HuH-7.5 (cell line): ENCODE measurements around the gene FAM72D.
"Not testable (repeated sequence)": the region's sequence is repeated elsewhere in the genome, so short reads cannot be mapped to it uniquely, and the experiment has no call there.

Experiments used
- DNase-seq: peaks from one replicate; pipeline ENCODE4 v3.0.0; 2011; ENCODE audit warnings: low spot score

FAM72D gene

GRCh38 chr1:145146308-145146707 lies 50.5 kb downstream of the FAM72D start:
- DNase-seq = not testable (repeated sequence)

- DNase-seq = not testable (repeated sequence)
Observed at GRCh38 chr1:145147172-145147571, 51.4 kb downstream of the FAM72D start.

DNA sequence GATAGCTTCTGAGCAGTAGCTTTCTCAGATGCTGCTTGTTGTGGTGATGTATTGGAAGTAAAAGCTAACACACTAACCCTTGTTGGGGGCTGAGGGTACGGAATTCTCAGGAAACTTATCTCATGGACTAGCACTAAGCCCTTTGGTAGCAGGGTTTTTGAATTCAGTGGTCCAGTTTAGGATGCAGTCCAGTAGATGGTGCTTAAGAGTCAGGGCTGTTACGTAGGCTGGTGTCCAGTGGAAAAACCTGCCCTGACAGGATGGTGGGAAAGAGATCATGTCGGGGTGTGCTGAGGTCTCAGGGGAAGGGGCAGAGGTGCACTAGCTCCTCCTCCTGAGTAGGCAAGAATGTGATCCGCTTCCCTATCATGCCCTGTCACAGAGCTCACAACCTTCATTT lies 59.6 kb downstream of the FAM72D start:
- DNase-seq = not testable (repeated sequence)

DNA sequence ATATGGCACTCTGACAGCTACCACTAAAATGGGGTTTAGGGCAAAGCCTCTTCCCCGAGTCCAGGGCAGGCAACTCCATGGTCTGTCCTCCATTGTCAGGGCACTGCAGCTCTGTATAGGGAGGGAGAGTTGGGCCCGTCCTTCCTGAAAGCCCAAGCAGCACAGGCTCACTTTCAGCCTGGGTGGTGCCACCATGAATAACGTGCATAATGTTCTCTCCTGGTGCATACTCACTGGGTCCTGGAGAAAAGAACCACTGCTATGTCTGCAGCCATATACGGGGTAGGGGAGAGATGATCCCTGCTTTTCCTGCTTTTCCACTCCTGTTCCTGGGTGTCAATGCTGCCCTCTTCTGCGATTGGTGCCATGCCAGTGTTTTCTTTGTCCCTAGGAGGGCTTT lies 60.1 kb downstream of the FAM72D start:
- DNase-seq = not testable (repeated sequence)

DNA sequence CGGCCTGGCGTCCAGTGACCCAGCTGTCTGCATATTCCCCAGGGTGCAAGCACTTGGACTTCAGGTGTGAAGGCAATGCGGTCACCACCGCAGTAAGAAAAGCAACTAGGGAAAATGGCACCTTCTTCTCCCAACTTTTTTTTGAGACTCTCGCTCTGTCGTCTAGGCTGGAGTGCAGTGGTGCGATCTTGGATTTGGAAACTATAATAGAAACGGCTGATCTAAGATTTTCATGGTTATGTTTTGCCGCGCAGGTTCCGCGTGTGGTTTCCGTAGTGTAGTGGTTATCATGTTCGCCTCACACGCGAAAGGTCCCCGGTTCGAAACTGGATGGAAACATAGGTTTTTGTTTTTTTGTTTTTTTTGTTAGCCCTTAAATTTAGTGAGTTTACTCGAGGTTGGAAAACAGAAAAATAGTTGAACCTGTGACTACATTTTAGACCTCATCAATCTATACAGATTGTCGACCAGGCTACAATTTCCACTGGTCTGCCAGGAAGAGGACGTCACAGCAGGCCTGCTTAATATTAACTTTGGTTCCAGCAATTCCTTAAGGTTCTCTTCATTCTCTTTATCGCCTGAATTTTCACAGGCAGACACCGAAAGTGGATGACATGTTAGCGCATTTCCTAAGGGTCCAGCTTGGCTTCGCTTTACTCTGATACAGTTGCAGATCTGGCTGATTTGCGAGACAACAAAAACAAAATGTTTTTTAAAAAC lies 61.3 kb downstream of the FAM72D start:
- not testable (repeated sequence) for DNase-seq

GRCh38 chr1:145157715-145158114 lies 61.9 kb downstream of the FAM72D start:
- not testable (repeated sequence) for DNase-seq

DNA sequence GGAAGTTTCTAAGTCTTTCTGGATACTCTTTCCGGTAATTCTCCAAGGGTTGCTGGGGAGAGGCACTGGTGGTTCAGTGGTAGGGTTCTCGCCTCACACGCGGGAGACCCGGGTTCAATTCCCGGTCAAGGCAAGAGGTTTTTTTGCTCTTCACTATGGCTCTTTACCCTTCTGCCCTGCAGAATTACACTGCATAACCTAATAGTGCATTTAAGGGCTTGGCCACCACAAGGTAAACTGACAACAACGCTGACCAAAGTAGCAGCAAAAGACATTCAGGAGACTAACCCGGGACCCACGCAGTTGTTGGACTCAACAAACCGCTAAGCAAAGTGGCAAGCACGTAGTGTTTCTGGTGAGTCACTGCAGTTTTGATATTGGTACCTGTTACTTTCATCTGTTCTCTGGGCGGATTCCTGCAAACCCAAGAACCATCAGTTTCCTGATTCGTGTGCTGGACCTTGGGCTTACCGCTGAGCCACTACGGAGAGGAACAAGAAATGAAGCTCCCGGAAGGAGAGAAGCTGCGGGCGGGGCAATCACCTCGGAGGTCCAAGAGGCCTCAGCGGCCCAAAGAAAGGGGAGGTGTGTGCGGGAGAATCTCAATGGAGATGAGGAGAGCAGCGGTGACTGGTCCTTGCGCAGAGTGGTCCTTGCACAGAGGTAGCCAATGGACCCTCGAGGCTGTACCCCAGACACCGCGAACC lies 65.4 kb downstream of the FAM72D start:
- not testable (repeated sequence) for DNase-seq
